D721Med (cell line): ENCODE data around the gene ATG12.

ENCODE experiments used
- DNase-seq: peaks from one replicate; pipeline ENCODE4 v3.0.0; 2011; ENCODE audit warnings: low spot score; ENCODE audit not compliant: insufficient read length
- FAIRE-seq: peaks from 2 replicates; lab custom pipeline; 2011; peaks lifted over from hg19 to GRCh38; lab: Jason Lieb, UNC
- TF ChIP-seq, protein P1 (sequence below): IDR thresholded peaks from 2 replicates; pipeline ENCODE4 v1.5.1; 2012; ENCODE audit warnings: mild to moderate bottlenecking, control low read depth; ENCODE audit not compliant: insufficient read depth; ENCODE audit errors: missing control alignments

Gene ATG12

GRCh38 chr5:115842952-115843351 lies 1.6 kb upstream of the ATG12 start:
- FAIRE-seq, result no peak
- TF ChIP-seq, protein P1, sequence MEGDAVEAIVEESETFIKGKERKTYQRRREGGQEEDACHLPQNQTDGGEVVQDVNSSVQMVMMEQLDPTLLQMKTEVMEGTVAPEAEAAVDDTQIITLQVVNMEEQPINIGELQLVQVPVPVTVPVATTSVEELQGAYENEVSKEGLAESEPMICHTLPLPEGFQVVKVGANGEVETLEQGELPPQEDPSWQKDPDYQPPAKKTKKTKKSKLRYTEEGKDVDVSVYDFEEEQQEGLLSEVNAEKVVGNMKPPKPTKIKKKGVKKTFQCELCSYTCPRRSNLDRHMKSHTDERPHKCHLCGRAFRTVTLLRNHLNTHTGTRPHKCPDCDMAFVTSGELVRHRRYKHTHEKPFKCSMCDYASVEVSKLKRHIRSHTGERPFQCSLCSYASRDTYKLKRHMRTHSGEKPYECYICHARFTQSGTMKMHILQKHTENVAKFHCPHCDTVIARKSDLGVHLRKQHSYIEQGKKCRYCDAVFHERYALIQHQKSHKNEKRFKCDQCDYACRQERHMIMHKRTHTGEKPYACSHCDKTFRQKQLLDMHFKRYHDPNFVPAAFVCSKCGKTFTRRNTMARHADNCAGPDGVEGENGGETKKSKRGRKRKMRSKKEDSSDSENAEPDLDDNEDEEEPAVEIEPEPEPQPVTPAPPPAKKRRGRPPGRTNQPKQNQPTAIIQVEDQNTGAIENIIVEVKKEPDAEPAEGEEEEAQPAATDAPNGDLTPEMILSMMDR, result no peak
- no peak for DNase-seq

GRCh38 chr5:115842089-115842935 lies 947 bp upstream of the ATG12 start:
- DNase-seq, result no peak
- FAIRE-seq, result no peak
- TF ChIP-seq, protein P1, result peak; percentile 27

GRCh38 chr5:115840873-115841272 lies 492 bp downstream of the ATG12 start:
- TF ChIP-seq, protein P1, result no peak
- DNase-seq, result no peak
- FAIRE-seq, result no peak

DNA sequence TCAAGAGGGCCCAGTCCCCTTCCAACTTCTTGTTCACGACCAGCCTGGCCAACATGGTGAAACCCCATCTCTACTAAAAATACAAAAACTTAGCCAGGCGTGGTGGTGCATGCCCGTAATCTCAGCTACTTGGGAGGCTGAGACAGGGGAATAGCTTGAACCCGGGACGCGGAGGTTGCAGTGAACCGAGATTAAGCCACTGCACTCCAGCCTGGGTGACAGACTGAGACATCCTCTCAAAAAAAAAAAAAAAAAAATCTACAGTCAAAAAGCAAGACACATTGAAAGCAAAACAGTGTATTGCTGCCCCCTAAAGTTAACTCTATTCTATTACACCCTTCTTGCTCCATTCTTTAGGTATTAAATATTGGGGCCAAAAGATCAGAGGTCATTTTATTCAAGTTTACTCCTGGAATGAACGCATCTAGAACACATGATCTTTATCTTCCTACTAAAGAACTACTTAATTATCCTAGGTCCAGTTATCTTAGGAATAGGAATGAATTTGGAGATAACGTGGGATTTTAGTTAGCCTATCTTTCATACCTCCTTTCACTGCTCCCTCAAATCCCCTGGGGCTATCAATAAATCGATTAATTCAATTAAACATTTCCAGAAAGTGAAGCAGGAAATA lies 2.4 kb downstream of the ATG12 start:
- DNase-seq (no peak), FAIRE-seq (no peak)
- TF ChIP-seq, protein P1, result peak; percentile 58

- no peak for DNase-seq
- FAIRE-seq, result no peak
- TF ChIP-seq, protein P1, result no peak
Measured at GRCh38 chr5:115835481-115835880, 5.9 kb downstream of the ATG12 start.

GRCh38 chr5:115831163-115831768 lies 10.1 kb downstream of the ATG12 start:
- TF ChIP-seq, protein P1, result peak; percentile 70

GRCh38 chr5:115829913-115830312 lies 11.5 kb downstream of the ATG12 start:
- FAIRE-seq, result no peak

More at GRCh38 chr5:115831163-115831768, 10.1 kb downstream of the ATG12 start:
- FAIRE-seq (peak; percentile 25), DNase-seq (no peak)

More at GRCh38 chr5:115829913-115830312, 11.5 kb downstream of the ATG12 start:
- TF ChIP-seq, protein P1, result no peak
- DNase-seq, result no peak
